A549 (cell line): ENCODE data around the gene CIB4. TPM values are rescaled to one million over a fixed set of nuclear protein-coding genes. Genes with fewer than 3 reads are reported as not detected.

Experiments used
- ATAC-seq, 2 experiments: fragments of 200-7000 bp in 1 of 2; fragments of >200 bp in 1 of 2; cut with Nextera tagmentation in 1 of 2; cut with Tn5 transposase in 1 of 2; 3 replicates each; pipeline versions ENCODE4 v1.8.0 to v1.9.1; 2018 to 2020; ENCODE audit warnings: mild to moderate bottlenecking in 1 of 2, moderate library complexity in 1 of 2
- CTCF ChIA-PET: fragments of 300-600 bp; sonication (Branson Sonifier 250); formaldehyde crosslinking; extraction: SDS; loops from one replicate; lab custom pipeline; 2021; ENCODE audit warnings: antibody characterized with exemption, inconsistent platforms; lab: Yijun Ruan, JAX
- POLR2A ChIA-PET: fragments of 350-600 bp; formaldehyde crosslinking; extraction: SDS; loops from one replicate; lab custom pipeline; 2021; ENCODE audit warnings: antibody characterized with exemption, inconsistent platforms; lab: Yijun Ruan, JAX
- DNase-seq, 2 experiments: peaks; one replicate each; pipeline versions ENCODE4 v3.0.0 to v3.0.0-alpha.2; 2011 to 2016; ENCODE audit warnings: low read depth in 1 of 2, low spot score in 1 of 2
- FAIRE-seq: peaks from 2 replicates; lab custom pipeline; 2011; peaks lifted over from hg19 to GRCh38; lab: Jason Lieb, UNC
- H3K27ac ChIP-seq, 2 experiments: fragments of >200 bp; sonication (Bioruptor Twin); formaldehyde crosslinking; 3 replicates each; pipeline ENCODE4 v1.5.1; 2016 to 2017
- H3K4me1 ChIP-seq: fragments of >200 bp; sonication (Bioruptor Twin); formaldehyde crosslinking; 3 replicates; pipeline ENCODE4 v1.6.1; 2016
- H3K4me2 ChIP-seq: fragments of >200 bp; sonication (Bioruptor Twin); formaldehyde crosslinking; 3 replicates; pipeline ENCODE4 v1.6.1; 2016
- H3K4me3 ChIP-seq: fragments of >200 bp; sonication (Bioruptor Twin); formaldehyde crosslinking; 3 replicates; pipeline ENCODE4 v1.5.1; 2016
- H3K9me3 ChIP-seq: fragments of >200 bp; sonication (Bioruptor Twin); formaldehyde crosslinking; 3 replicates; pipeline ENCODE4 v1.6.1; 2016
- BCL3 ChIP-seq: fragments of >200 bp; sonication (Bioruptor Twin); formaldehyde crosslinking; IDR thresholded peaks from 3 replicates; pipeline ENCODE4 v1.6.1; 2016
- CBX2 ChIP-seq: fragments of 200-600 bp; sonication (generic); IDR thresholded peaks from 2 replicates; pipeline ENCODE4 v1.6.1; 2016; ENCODE audit warnings: low read depth, mild to moderate bottlenecking, borderline replicate concordance
- CBX8 ChIP-seq: fragments of 200-600 bp; sonication (generic); IDR thresholded peaks from 2 replicates; pipeline ENCODE4 v1.6.1; 2016
- CEBPB ChIP-seq, 2 experiments: fragments of >200 bp in 1 of 2; sonication (Bioruptor Twin) in 1 of 2; formaldehyde crosslinking in 1 of 2; IDR thresholded peaks; 2 replicates each; pipeline ENCODE4 v1.6.1; 2012 to 2016
- CHD4 ChIP-seq: fragments of 200-600 bp; sonication (generic); IDR thresholded peaks from 2 replicates; pipeline ENCODE4 v1.6.1; 2016; ENCODE audit warnings: antibody characterized with exemption, mild to moderate bottlenecking, borderline replicate concordance
- E2F6 ChIP-seq: IDR thresholded peaks from 2 replicates; pipeline ENCODE4 v1.6.1; 2012; ENCODE audit warnings: low read depth, borderline replicate concordance
- EHMT2 ChIP-seq: fragments of 200-600 bp; sonication (generic); IDR thresholded peaks from 2 replicates; pipeline ENCODE4 v1.6.1; 2016; ENCODE audit warnings: antibody characterized with exemption, low read depth, mild to moderate bottlenecking, moderate library complexity
- ELK1 ChIP-seq: fragments of 150-350 bp; IDR thresholded peaks from 2 replicates; pipeline ENCODE4 v1.6.1; 2014; ENCODE audit warnings: low read depth, mild to moderate bottlenecking, low read length
- ESRRA ChIP-seq: fragments of 150-350 bp; IDR thresholded peaks from 2 replicates; pipeline ENCODE4 v1.6.1; 2014; ENCODE audit warnings: mild to moderate bottlenecking, low read length, borderline replicate concordance
- FOSB ChIP-seq: fragments of 250-450 bp; sonication (Bioruptor Pico); IDR thresholded peaks from 2 replicates; pipeline ENCODE4 v1.5.0; 2020; ENCODE audit warnings: mild to moderate bottlenecking, moderate library complexity
- FOSL2 ChIP-seq, 2 experiments: fragments of 450-650 bp in 1 of 2; fragments of >200 bp in 1 of 2; sonication (Bioruptor Twin) in 1 of 2; formaldehyde crosslinking; IDR thresholded peaks; 2 replicates each; pipeline versions ENCODE4 v1.5.0 to v1.6.1; 2016 to 2020; ENCODE audit warnings: mild to moderate bottlenecking in 1 of 2, moderate library complexity in 1 of 2
- FOXS1 ChIP-seq: fragments of 250-450 bp; sonication (Bioruptor Pico); IDR thresholded peaks from 2 replicates; pipeline ENCODE4 v1.5.0; 2020; ENCODE audit warnings: mild to moderate bottlenecking, moderate library complexity
- GATA3 ChIP-seq: IDR thresholded peaks from 2 replicates; pipeline ENCODE4 v1.6.1; 2012; ENCODE audit warnings: borderline replicate concordance
- HDAC2 ChIP-seq: fragments of 200-600 bp; sonication (generic); IDR thresholded peaks from 2 replicates; pipeline ENCODE4 v1.6.1; 2016
- HEYL ChIP-seq: fragments of 250-450 bp; sonication (Bioruptor Pico); IDR thresholded peaks from 2 replicates; pipeline ENCODE4 v1.8.0; 2021; ENCODE audit warnings: mild to moderate bottlenecking, moderate library complexity
- HOXB13 ChIP-seq: fragments of 250-450 bp; sonication (Bioruptor Pico); IDR thresholded peaks from 2 replicates; pipeline ENCODE4 v1.5.0; 2020; ENCODE audit warnings: low read depth, mild to moderate bottlenecking, moderate library complexity
- JUNB ChIP-seq: fragments of >200 bp; sonication (Bioruptor Twin); formaldehyde crosslinking; IDR thresholded peaks from 2 replicates; pipeline ENCODE4 v1.6.1; 2016
- KDM1A ChIP-seq: fragments of 200-600 bp; sonication (generic); IDR thresholded peaks from 2 replicates; pipeline ENCODE4 v1.6.1; 2016; ENCODE audit warnings: low read depth, mild to moderate bottlenecking
- MYC ChIP-seq: IDR thresholded peaks from 2 replicates; pipeline ENCODE4 v1.6.1; 2012; ENCODE audit warnings: mild to moderate bottlenecking, inconsistent platforms, low read length, improper control_type of control experiment, borderline replicate concordance
- NFE2L2 ChIP-seq: fragments of 150-350 bp; conservative IDR thresholded peaks from 2 replicates; pipeline ENCODE4 v1.6.1; 2014; ENCODE audit warnings: low read length
- NPAS2 ChIP-seq: fragments of 250-450 bp; sonication (Bioruptor Pico); IDR thresholded peaks from 2 replicates; pipeline ENCODE4 v1.8.0; 2022; ENCODE audit warnings: mild to moderate bottlenecking, moderate library complexity, borderline replicate concordance
- NR3C1 ChIP-seq: fragments of >200 bp; sonication (Bioruptor Twin); formaldehyde crosslinking; IDR thresholded peaks from 3 replicates; pipeline ENCODE4 v1.6.1; 2017
- PBX3 ChIP-seq: IDR thresholded peaks from 2 replicates; pipeline ENCODE4 v1.6.1; 2012
- RARB ChIP-seq: fragments of 250-450 bp; sonication (Bioruptor Pico); IDR thresholded peaks from 2 replicates; pipeline ENCODE4 v1.8.0; 2021; ENCODE audit warnings: mild to moderate bottlenecking, moderate library complexity
- RNF2 ChIP-seq: fragments of 200-600 bp; sonication (generic); IDR thresholded peaks from 2 replicates; pipeline ENCODE4 v1.6.1; 2016; ENCODE audit warnings: low read depth, mild to moderate bottlenecking, antibody characterized with exemption, moderate library complexity, borderline replicate concordance
- SMC3 ChIP-seq: fragments of >200 bp; sonication (Bioruptor Twin); formaldehyde crosslinking; IDR thresholded peaks from 3 replicates; pipeline ENCODE4 v1.6.1; 2018; ENCODE audit warnings: inconsistent platforms
- SREBF2 ChIP-seq: fragments of 450-650 bp; IDR thresholded peaks from 2 replicates; pipeline ENCODE4 v1.6.1; 2014; ENCODE audit warnings: mild to moderate bottlenecking, moderate library complexity
- TP53 ChIP-seq: fragments of 250-450 bp; sonication (Bioruptor Pico); IDR thresholded peaks from 2 replicates; pipeline ENCODE4 v1.5.0; 2021; ENCODE audit warnings: mild to moderate bottlenecking, moderate library complexity
- ZC3H11A ChIP-seq: fragments of 450-650 bp; IDR thresholded peaks from 2 replicates; pipeline ENCODE4 v1.6.1; 2014; ENCODE audit warnings: antibody characterized with exemption, mild to moderate bottlenecking
- ZFP36 ChIP-seq: fragments of 450-650 bp; IDR thresholded peaks from 2 replicates; pipeline ENCODE4 v1.6.1; 2014; ENCODE audit warnings: borderline replicate concordance; ENCODE audit not compliant: partially characterized antibody
- ZNF302 ChIP-seq: fragments of 250-450 bp; sonication (Bioruptor Pico); IDR thresholded peaks from 2 replicates; pipeline ENCODE4 v1.9.0; 2021; ENCODE audit warnings: inconsistent platforms, mild to moderate bottlenecking, moderate library complexity
- WGBS: methylation state at CpG from one replicate; pipeline ENCODE4 v1.1.6; 2017; ENCODE audit errors: missing lambda C conversion rate; 5-methylcytosine and 5-hydroxymethylcytosine counted together
- polyA plus RNA-seq, 4 experiments: library from polyadenylated mRNA; depleted of rRNA in 3 of 4; stranded (reverse); fragments of >200 nt; fragmentation: RNase III in 1 of 4; extraction: RNeasy Plus Mini Kit Qiagen cat#74134 plus additional on column Dnase treatment in 1 of 4; gene quantifications; 2 replicates in 3 of 4; 3 replicates in 1 of 4; pipeline ENCODE4 v1.2.3, GENCODE V29; 2011 to 2017

CIB4 gene
- polyA plus RNA-seq, 2 of the 4 experiments (the other 2 are of a cell fraction): 0.30 to 1.0 TPM

- ATAC-seq: peak in 1 of 2 experiments; percentile 16; a peak in 2 of 6 replicates
- WGBS: 69% methylated on average over 6 of the region's 6 CpGs
- CTCF ChIA-PET: interaction anchor here (0.7 to 6.6 kb wide), 7 partner anchors 12 to 98 kb away, joined by 3 to 39 read pairs (median 4); no protein-coding TSS in a partner anchor
- H3K4me3 ChIP-seq: no peak overlapping the region
- no peak for DNase-seq
- no peak for TF ChIP-seq HDAC2
- TF ChIP-seq CEBPB (IDR thresholded peaks at IDR 0.05): no peak
- no peak for TF ChIP-seq NR3C1
- TF ChIP-seq MYC: no peak
- TF ChIP-seq CBX2: no peak
- no peak for TF ChIP-seq E2F6
- no peak for TF ChIP-seq ZFP36
- no peak for TF ChIP-seq ZNF302 (CRISPR knock-in tag)
- TF ChIP-seq HOXB13 (CRISPR knock-in tag): no peak
- no peak for TF ChIP-seq GATA3
- no peak for TF ChIP-seq RNF2
- no peak for TF ChIP-seq ELK1
- no peak for TF ChIP-seq SMC3
- no peak for TF ChIP-seq CHD4
- TF ChIP-seq TP53 (CRISPR knock-in tag): no peak
- TF ChIP-seq FOSB (CRISPR knock-in tag): no peak
- TF ChIP-seq JUNB: no peak
- TF ChIP-seq SREBF2: no peak
- no peak for TF ChIP-seq NFE2L2
- H3K4me1 ChIP-seq: no peaks in the 10 kb centered on the region
- POLR2A ChIA-PET: no interaction called here
- H3K4me2 ChIP-seq: no peak overlapping the region
- no peak for FAIRE-seq
- H3K27ac ChIP-seq: no peak overlapping the region
- H3K9me3 ChIP-seq: no peaks in the 10 kb centered on the region
Measured at GRCh38 chr2:26646986-26647672, 6.0 kb upstream of the CIB4 start.

- Histone ChIP-seq H3K4me1 (no peaks in the 10 kb centered on the region), H3K27ac (no peak overlapping the region), H3K4me3 (no peak overlapping the region), H3K4me2 (no peak overlapping the region), H3K9me3 (no peaks in the 10 kb centered on the region)
- DNase-seq: no peak
- ATAC-seq: no peak
- ChIA-PET CTCF (interaction anchor here (1.1 to 6.6 kb wide), 3 partner anchors 39 to 100 kb away, joined by 4 to 39 read pairs (median 20); no protein-coding TSS in a partner anchor), POLR2A (interaction anchor here (0.6 kb wide), 2 partner anchors 142 to 461 kb away, joined by 3 read pairs; no protein-coding TSS in a partner anchor)
- no peak for FAIRE-seq
- 66% methylated on average over 10 of the region's 10 CpGs for WGBS
- TF ChIP-seq PBX3 (no peak), RARB (CRISPR knock-in tag) (no peak), ESRRA (no peak), EHMT2 (no peak), KDM1A (no peak), CBX8 (no peak), E2F6 (no peak), HEYL (no peak), FOXS1 (CRISPR knock-in tag) (no peak), FOSL2 (IDR thresholded peaks at IDR 0.05) (no peak), FOSL2 (CRISPR knock-in tag; IDR thresholded peaks at IDR 0.05) (no peak), ZC3H11A (no peak), BCL3 (no peak), NPAS2 (no peak), CBX2 (no peak)
- TF ChIP-seq, all 56 proteins: peak for 0
Measured at GRCh38 chr2:26645762-26646161, 4.6 kb upstream of the CIB4 start.
